HL-60 (cell line): ENCODE measurements around the gene NAP1L5.

Experiments used
- DNase-seq, 2 experiments: peaks; one replicate each; pipeline ENCODE4 v3.0.0-alpha.2; 2010 to 2020; ENCODE audit warnings: low read depth in 1 of 2, low spot score in 1 of 2
- H3K27ac ChIP-seq: fragments of 250-450 bp; sonication (Bioruptor Pico); replicated peaks from 2 replicates; pipeline ENCODE4 v1.5.1; 2020; ENCODE audit warnings: mild to moderate bottlenecking, moderate library complexity
- H3K27me3 ChIP-seq: fragments of 250-450 bp; sonication (Bioruptor Pico); 2 replicates; pipeline ENCODE4 v1.5.1; 2021; ENCODE audit warnings: mild to moderate bottlenecking, moderate library complexity; ENCODE audit not compliant: insufficient read depth, poor library complexity, severe bottlenecking
- H3K4me3 ChIP-seq: replicated peaks from 2 replicates; pipeline ENCODE4 v1.5.1; 2011; ENCODE audit warnings: mild to moderate bottlenecking, control low read depth, low read length; ENCODE audit not compliant: insufficient read depth
- GABPA ChIP-seq: IDR thresholded peaks from 2 replicates; pipeline ENCODE4 v1.6.1; 2012; ENCODE audit warnings: low read depth
- POLR2AphosphoS5 ChIP-seq: IDR thresholded peaks from 2 replicates; pipeline ENCODE4 v1.6.1; 2012; ENCODE audit warnings: low read depth
- REST ChIP-seq: IDR thresholded peaks from 2 replicates; pipeline ENCODE4 v1.6.1; 2012; ENCODE audit warnings: low read depth; ENCODE audit not compliant: insufficient replicate concordance
- SPI1 ChIP-seq: IDR thresholded peaks from 2 replicates; pipeline ENCODE4 v1.6.1; 2012; ENCODE audit warnings: low read depth, mild to moderate bottlenecking, borderline replicate concordance
- TF ChIP-seq, protein P1 (sequence below): IDR thresholded peaks from one replicate; pipeline ENCODE4 v1.5.1; 2011; ENCODE audit warnings: low read length, control low read depth, inconsistent platforms; ENCODE audit not compliant: insufficient read depth

NAP1L5 gene

DNA sequence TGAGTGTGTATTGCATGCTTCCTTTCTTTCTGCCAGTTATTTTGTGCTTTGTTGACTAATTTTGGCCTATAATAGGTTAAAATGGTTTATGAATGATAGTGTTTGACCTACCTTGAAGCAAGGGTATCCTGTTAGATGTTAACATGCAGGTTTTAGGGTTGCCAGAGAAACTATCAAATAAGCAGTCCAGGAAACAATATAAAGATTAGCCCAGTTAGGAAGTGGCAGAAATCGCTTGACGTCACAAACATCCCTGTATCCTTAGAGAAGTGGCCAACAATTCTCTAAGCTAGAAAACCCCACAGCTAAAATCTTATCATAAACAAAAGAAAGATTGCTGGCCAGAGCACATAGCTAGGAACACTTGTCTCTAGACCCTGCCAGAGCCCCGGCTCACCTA, 3.8 kb downstream of the NAP1L5 start:
- TF ChIP-seq, protein P1, sequence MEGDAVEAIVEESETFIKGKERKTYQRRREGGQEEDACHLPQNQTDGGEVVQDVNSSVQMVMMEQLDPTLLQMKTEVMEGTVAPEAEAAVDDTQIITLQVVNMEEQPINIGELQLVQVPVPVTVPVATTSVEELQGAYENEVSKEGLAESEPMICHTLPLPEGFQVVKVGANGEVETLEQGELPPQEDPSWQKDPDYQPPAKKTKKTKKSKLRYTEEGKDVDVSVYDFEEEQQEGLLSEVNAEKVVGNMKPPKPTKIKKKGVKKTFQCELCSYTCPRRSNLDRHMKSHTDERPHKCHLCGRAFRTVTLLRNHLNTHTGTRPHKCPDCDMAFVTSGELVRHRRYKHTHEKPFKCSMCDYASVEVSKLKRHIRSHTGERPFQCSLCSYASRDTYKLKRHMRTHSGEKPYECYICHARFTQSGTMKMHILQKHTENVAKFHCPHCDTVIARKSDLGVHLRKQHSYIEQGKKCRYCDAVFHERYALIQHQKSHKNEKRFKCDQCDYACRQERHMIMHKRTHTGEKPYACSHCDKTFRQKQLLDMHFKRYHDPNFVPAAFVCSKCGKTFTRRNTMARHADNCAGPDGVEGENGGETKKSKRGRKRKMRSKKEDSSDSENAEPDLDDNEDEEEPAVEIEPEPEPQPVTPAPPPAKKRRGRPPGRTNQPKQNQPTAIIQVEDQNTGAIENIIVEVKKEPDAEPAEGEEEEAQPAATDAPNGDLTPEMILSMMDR: no peak
- TF ChIP-seq POLR2AphosphoS5 (no peak), GABPA (no peak), SPI1 (no peak), REST (no peak)

DNA sequence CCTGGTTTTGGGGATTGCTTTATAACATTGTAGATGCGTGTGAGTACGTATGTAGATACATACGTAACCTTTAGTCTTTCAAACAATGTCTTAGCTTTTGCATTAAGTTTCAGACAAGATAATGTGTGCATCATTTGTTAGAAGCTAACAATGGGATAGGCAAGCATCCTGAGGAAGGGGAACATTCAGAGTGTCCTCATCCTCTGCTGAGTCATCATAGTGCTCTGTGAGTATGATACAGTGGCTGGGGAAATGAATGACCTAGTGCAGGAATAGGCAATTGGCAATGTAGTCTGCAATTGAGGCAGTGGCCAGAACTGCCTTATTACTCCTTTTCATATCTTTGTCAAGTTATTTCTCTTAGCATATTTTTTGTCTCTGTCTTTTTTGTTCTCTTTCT, 7.3 kb downstream of the NAP1L5 start:
- no peak for DNase-seq
- no peak overlapping the region for H3K27ac ChIP-seq
- H3K4me3 ChIP-seq: no peak overlapping the region
- TF ChIP-seq SPI1 (no peak), GABPA (no peak), POLR2AphosphoS5 (no peak), REST (no peak)
- TF ChIP-seq, protein P1: no peak
- H3K27me3 ChIP-seq: no peaks in the 10 kb centered on the region

More for the DNA sequence above, 3.8 kb downstream of the NAP1L5 start:
- Histone ChIP-seq H3K27ac (no peak overlapping the region), H3K27me3 (no peaks in the 10 kb centered on the region), H3K4me3 (no peak overlapping the region)
- DNase-seq: no peak

DNA sequence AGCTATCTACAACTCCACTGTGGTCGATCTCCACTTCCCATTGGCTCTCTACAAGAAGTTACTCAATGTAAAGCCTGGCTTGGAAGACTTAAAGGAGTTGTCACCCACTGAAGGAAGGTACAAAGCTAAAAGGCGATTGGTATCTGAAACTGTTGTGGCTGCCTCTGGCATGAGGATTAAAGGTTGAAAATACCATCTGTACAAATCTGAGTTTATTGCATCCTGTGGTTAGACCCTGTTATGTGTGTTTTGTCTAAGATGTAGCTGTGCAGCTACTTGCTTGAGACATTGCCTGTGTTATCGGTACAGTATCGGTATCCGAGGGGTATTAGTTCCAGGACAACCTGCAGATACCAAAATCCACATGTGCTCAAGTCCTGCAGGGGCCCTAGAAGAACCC, 16.4 kb downstream of the NAP1L5 start:
- H3K4me3 ChIP-seq: no peak overlapping the region
- no peak for TF ChIP-seq SPI1
- TF ChIP-seq POLR2AphosphoS5: no peak
- TF ChIP-seq, protein P1: no peak
- no peak for TF ChIP-seq GABPA
- TF ChIP-seq REST: no peak
- no peak overlapping the region for H3K27ac ChIP-seq
- no peaks in the 10 kb centered on the region for H3K27me3 ChIP-seq
- DNase-seq: no peak
